ENCODE results near the gene GAB1.

DNA sequence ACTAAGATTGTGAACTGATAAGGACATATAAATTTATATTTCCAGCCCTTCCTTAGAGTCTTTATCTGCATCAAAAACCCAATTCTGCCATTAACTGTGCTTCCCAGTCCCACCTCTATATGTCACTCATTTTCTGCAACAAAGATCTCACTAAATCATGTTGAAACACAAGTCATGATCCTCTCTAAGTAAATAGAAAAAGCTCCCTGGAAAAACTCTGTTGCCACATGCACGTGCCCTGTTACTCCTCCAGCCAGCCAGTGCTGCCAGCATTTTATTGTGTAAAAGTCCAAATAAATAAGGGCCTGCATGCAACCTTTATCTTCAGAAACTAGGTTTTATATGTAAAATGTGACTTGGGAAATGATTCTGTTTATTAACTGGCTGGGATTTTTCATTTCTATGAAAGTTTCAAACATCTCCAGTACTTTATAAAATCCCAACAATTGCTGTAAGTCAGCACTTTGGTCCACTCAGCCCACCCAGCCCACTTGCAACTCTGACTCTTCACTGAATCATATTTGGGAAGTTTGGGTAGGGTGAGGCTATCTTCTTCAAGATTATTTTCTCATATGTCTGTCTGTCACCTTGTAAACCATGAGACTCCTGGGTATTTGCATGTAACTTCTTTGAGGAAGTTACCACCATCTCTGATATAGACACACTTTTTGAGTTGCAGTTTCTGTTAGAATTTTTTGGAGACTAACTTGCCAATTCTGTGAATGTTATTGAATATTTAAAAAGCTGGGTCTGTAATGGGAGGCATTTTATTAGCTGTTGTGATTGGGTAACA is 136.9 kb downstream of the GAB1 start:
- TF ChIP-seq, protein P1, sequence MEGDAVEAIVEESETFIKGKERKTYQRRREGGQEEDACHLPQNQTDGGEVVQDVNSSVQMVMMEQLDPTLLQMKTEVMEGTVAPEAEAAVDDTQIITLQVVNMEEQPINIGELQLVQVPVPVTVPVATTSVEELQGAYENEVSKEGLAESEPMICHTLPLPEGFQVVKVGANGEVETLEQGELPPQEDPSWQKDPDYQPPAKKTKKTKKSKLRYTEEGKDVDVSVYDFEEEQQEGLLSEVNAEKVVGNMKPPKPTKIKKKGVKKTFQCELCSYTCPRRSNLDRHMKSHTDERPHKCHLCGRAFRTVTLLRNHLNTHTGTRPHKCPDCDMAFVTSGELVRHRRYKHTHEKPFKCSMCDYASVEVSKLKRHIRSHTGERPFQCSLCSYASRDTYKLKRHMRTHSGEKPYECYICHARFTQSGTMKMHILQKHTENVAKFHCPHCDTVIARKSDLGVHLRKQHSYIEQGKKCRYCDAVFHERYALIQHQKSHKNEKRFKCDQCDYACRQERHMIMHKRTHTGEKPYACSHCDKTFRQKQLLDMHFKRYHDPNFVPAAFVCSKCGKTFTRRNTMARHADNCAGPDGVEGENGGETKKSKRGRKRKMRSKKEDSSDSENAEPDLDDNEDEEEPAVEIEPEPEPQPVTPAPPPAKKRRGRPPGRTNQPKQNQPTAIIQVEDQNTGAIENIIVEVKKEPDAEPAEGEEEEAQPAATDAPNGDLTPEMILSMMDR (IDR thresholded peaks at IDR 0.05): no peak
- no peak for TF ChIP-seq POLR2A (IDR thresholded peaks at IDR 0.05)

All from testis (tissue), 2 donors.